ENCODE data around the gene STK39.

GRCh38 chr2:168053676-168054075 is 193.7 kb downstream of the STK39 start:
- TF ChIP-seq CTCF (conservative IDR thresholded peaks at IDR 0.05) (no peak), ZFX (IDR thresholded peaks at IDR 0.05) (no peak)

All from C4-2B (cell line).